ENCODE measurements around the gene REM2. TPM values are rescaled to one million over a fixed set of nuclear protein-coding genes. Genes with fewer than 3 reads are reported as not detected.

REM2 gene
- total RNA-seq, 4 donors from 2014 or later: 0.26 to 0.66 (median 0.38) TPM

DNA sequence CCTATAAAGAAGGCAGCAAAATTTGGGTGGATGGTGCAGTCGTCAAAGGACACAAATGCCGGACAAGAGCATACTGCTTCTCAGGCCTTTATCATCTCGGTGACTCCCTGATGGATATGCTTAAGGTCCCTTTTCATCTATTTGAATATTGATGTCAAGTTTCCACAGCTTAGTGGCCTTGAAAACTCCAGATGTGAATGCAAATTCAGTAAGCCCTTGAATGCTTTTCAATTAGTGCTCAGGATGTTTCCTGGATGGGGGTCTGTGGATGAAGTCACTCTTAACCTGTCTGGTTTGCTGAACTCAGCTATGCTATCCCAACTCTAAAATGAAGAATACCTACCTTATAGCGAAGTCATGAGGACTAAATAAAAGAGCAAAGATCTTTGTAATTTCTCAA is 10.7 kb downstream of the REM2 start:
- no peak for DNase-seq (ENCODE audit: extremely low spot score)
- peaks cover 7 to 19% (median 16%) of the 10 kb centered on the region in 4 donors for H3K4me1 ChIP-seq
- H3K4me3 ChIP-seq: no peak overlapping the region
- H3K27ac ChIP-seq (replicated peaks in 1 of 4): no peak overlapping the region
- 94% methylated on average over 4 of the region's 4 CpGs for WGBS
- TF ChIP-seq CTCF (IDR thresholded peaks at IDR 0.05): no peak
- no peak for TF ChIP-seq POLR2A (IDR thresholded peaks at IDR 0.05; ENCODE audit: low read depth)
- no peak for TF ChIP-seq POLR2AphosphoS5 (IDR thresholded peaks at IDR 0.05)
- no peak for TF ChIP-seq EP300 (IDR thresholded peaks at IDR 0.05)
- no peaks in the 10 kb centered on the region for H3K9me3 ChIP-seq
- H3K27me3 ChIP-seq: no peaks in the 10 kb centered on the region
- no peaks in the 10 kb centered on the region for H3K36me3 ChIP-seq
- intact Hi-C loops (cut with DNase I): no loop called here

DNA sequence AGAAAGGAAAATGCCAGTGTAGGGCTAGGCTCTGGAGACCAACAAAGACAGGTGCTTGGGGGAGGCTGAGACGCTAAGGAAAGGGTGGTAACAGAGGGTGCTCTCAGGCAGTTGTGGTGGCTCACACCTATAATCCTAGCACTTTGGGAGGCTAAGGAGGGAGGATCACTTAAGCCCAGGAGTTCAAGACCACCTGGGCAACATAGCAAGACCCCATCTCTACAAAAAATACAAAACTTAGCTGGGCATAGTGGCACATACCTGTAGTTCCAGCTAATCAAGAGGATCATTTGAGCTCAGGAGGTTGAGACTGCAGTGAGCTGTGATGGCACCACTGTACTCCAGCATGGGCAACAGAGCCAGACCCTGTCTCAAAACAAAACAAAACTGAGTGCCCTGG is 12.4 kb downstream of the REM2 start:
- Histone ChIP-seq H3K27ac (replicated peaks in 1 of 4) (no peak overlapping the region), H3K9me3 (no peaks in the 10 kb centered on the region), H3K27me3 (no peaks in the 10 kb centered on the region), H3K4me1 (peaks cover 9 to 36% (median 31%) of the 10 kb centered on the region in 4 donors), H3K36me3 (peaks cover 0 to 2% (median under 1%) of the 10 kb centered on the region in 4 donors), H3K4me3 (no peak overlapping the region)
- TF ChIP-seq EP300 (IDR thresholded peaks at IDR 0.05) (no peak), CTCF (IDR thresholded peaks at IDR 0.05) (no peak), POLR2AphosphoS5 (IDR thresholded peaks at IDR 0.05) (no peak), POLR2A (IDR thresholded peaks at IDR 0.05; ENCODE audit: low read depth) (no peak)
- 100% methylated on average over 1 of the region's 1 CpG for WGBS
- DNase-seq (ENCODE audit: extremely low spot score): no peak
- intact Hi-C loops (cut with DNase I): no loop called here

GRCh38 chr14:22896356-22896755 is 13.3 kb downstream of the REM2 start:
- WGBS: 54% methylated on average over 5 of the region's 5 CpGs
- no peak for DNase-seq (ENCODE audit: extremely low spot score)
- no peak overlapping the region for H3K4me3 ChIP-seq
- H3K27me3 ChIP-seq: no peaks in the 10 kb centered on the region
- TF ChIP-seq EP300 (IDR thresholded peaks at IDR 0.05) (no peak), POLR2A (IDR thresholded peaks at IDR 0.05; ENCODE audit: low read depth) (no peak), POLR2AphosphoS5 (IDR thresholded peaks at IDR 0.05) (no peak), CTCF (IDR thresholded peaks at IDR 0.05) (no peak)
- peaks cover 7 to 12% (median 10%) of the 10 kb centered on the region in 4 donors for H3K36me3 ChIP-seq
- H3K9me3 ChIP-seq: no peaks in the 10 kb centered on the region
- no peak overlapping the region for H3K27ac ChIP-seq (replicated peaks in 1 of 4)
- intact Hi-C loops (cut with DNase I): loop anchor here (2.0 kb wide), 1 partner anchor 22 kb away; no protein-coding TSS in a partner anchor
- peaks cover 9 to 37% (median 31%) of the 10 kb centered on the region in 4 donors for H3K4me1 ChIP-seq

- intact Hi-C loops (cut with DNase I): loop anchor here (2.0 kb wide), 1 partner anchor 22 kb away; no protein-coding TSS in a partner anchor
- no peak for DNase-seq (ENCODE audit: extremely low spot score)
- Histone ChIP-seq H3K27ac (replicated peaks in 1 of 4) (no peak overlapping the region), H3K36me3 (peaks cover 11 to 16% (median 14%) of the 10 kb centered on the region in 4 donors), H3K4me1 (peaks cover 9 to 37% (median 31%) of the 10 kb centered on the region in 4 donors), H3K9me3 (no peaks in the 10 kb centered on the region), H3K4me3 (no peak overlapping the region), H3K27me3 (no peaks in the 10 kb centered on the region)
- TF ChIP-seq CTCF (IDR thresholded peaks at IDR 0.05): no peak
- TF ChIP-seq POLR2AphosphoS5 (IDR thresholded peaks at IDR 0.05): no peak
- TF ChIP-seq EP300 (IDR thresholded peaks at IDR 0.05): no peak
- TF ChIP-seq POLR2A (IDR thresholded peaks at IDR 0.05; ENCODE audit: low read depth): no peak
- 79% methylated on average over 3 of the region's 3 CpGs for WGBS
Measured at GRCh38 chr14:22896760-22897159, 13.7 kb downstream of the REM2 start.

- no peak for DNase-seq (ENCODE audit: extremely low spot score)
- peaks cover 9 to 37% (median 31%) of the 10 kb centered on the region in 4 donors for H3K4me1 ChIP-seq
- intact Hi-C loops (cut with DNase I): loop anchor here (2.0 kb wide), 1 partner anchor 23 kb away; no protein-coding TSS in a partner anchor
- TF ChIP-seq POLR2A (IDR thresholded peaks at IDR 0.05; ENCODE audit: low read depth): no peak
- no peak for TF ChIP-seq EP300 (IDR thresholded peaks at IDR 0.05)
- TF ChIP-seq CTCF (IDR thresholded peaks at IDR 0.05): no peak
- TF ChIP-seq POLR2AphosphoS5 (IDR thresholded peaks at IDR 0.05): no peak
- no peak overlapping the region for H3K4me3 ChIP-seq
- peaks cover 17 to 22% (median 20%) of the 10 kb centered on the region in 4 donors for H3K36me3 ChIP-seq
- 100% methylated on average over 1 of the region's 1 CpG for WGBS
- no peaks in the 10 kb centered on the region for H3K27me3 ChIP-seq
- no peak overlapping the region for H3K27ac ChIP-seq (replicated peaks in 1 of 4)
- no peaks in the 10 kb centered on the region for H3K9me3 ChIP-seq
Measured at GRCh38 chr14:22897357-22897756, 14.3 kb downstream of the REM2 start.

All from esophagus muscularis mucosa (tissue), 4 donors.